Mammary epithelial cell (primary cell): ENCODE data around the gene TMEM167B.

Experiments used
- CTCF ChIP-seq, 2 donors: IDR thresholded peaks in 1 of 2; conservative IDR thresholded peaks in 1 of 2; 2 replicates each; pipeline ENCODE4 v1.5.1; 2011 to 2012; ENCODE audit warnings: inconsistent platforms in 2 of 2, low read length in 2 of 2, mild to moderate bottlenecking in 2 of 2, control low read depth in 1 of 2, low read depth in 1 of 2; ENCODE audit not compliant: insufficient read depth in 1 of 2; ENCODE audit errors: extremely low read depth in 1 of 2
- EZH2 ChIP-seq: IDR thresholded peaks from 2 replicates; pipeline ENCODE4 v1.6.1; 2012; ENCODE audit warnings: low read length, inconsistent platforms, borderline replicate concordance

GRCh38 chr1:109115685-109116084 is 25.1 kb downstream of the TMEM167B start:
- no peak for TF ChIP-seq CTCF (conservative IDR thresholded peaks at IDR 0.05 in 1 of 2, IDR thresholded peaks at IDR 0.05 in 1 of 2; ENCODE audit: extremely low read depth in 1 of 2, insufficient read depth in 1 of 2, low read depth in 1 of 2, low read length in 2 of 2)
- no peak for TF ChIP-seq EZH2
